Tibial nerve (tissue), 3 donors: ENCODE data around the gene ORM1.

ENCODE experiments used
- POLR2A ChIP-seq, 2 donors: fragments of 450-650 bp; IDR thresholded peaks; one replicate each; pipeline ENCODE4 v1.6.1; 2017; ENCODE audit warnings: antibody characterized with exemption in 2 of 2, mild to moderate bottlenecking in 2 of 2, moderate library complexity in 2 of 2
- TF ChIP-seq, protein P1 (sequence below), 5 experiments: fragments of 200-600 bp in 3 of 5; fragments of 450-650 bp in 2 of 5; sonication (generic) in 3 of 5; IDR thresholded peaks; one replicate each; pipeline ENCODE4 v1.5.1; 2016 to 2019; ENCODE audit warnings: antibody characterized with exemption in 5 of 5, mild to moderate bottlenecking in 3 of 5, moderate library complexity in 2 of 5

DNA sequence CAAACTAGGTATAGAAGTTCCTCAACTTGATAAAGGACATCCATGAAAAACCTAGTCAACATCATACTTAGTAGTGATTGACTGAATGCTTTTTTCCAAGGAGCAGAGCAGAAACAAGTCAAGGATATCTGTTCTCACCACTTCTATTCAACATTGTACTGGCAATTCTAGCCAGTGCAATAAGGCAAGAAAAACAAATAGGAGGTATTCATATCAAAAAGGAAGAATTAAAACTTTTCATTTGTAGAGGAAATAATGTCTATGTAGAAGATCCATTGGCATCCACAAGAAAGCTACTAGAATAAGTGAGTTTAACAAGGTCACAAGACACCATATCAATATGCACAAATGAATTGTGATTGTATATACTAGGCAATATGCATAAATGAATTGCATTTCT, 28.2 kb upstream of the ORM1 start:
- TF ChIP-seq POLR2A (IDR thresholded peaks at IDR 0.05): no peak
- TF ChIP-seq, protein P1, sequence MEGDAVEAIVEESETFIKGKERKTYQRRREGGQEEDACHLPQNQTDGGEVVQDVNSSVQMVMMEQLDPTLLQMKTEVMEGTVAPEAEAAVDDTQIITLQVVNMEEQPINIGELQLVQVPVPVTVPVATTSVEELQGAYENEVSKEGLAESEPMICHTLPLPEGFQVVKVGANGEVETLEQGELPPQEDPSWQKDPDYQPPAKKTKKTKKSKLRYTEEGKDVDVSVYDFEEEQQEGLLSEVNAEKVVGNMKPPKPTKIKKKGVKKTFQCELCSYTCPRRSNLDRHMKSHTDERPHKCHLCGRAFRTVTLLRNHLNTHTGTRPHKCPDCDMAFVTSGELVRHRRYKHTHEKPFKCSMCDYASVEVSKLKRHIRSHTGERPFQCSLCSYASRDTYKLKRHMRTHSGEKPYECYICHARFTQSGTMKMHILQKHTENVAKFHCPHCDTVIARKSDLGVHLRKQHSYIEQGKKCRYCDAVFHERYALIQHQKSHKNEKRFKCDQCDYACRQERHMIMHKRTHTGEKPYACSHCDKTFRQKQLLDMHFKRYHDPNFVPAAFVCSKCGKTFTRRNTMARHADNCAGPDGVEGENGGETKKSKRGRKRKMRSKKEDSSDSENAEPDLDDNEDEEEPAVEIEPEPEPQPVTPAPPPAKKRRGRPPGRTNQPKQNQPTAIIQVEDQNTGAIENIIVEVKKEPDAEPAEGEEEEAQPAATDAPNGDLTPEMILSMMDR (IDR thresholded peaks at IDR 0.05): no peak
